Activated T-helper 1 cell treated with anti-CD3 and anti-CD28 coated beads, Interleukin-2, amount 50 U/mL, for 16 hours (primary cell): Measurements from ENCODE around the gene ATP10A.

Source experiments
- DNase-seq, 2 donors: peaks; one replicate each; pipeline ENCODE4 v3.0.0-alpha.2; 2020; ENCODE audit warnings: low read depth in 1 of 2, low spot score in 1 of 2

Gene ATP10A

GRCh38 chr15:25727116-25727515, 136.0 kb downstream of the ATP10A start:
- no peak for DNase-seq

- no peak for DNase-seq
These were observed 137.4 kb downstream of the ATP10A start for GRCh38 chr15:25725758-25726157.

GRCh38 chr15:25724899-25725298, 138.2 kb downstream of the ATP10A start:
- no peak for DNase-seq

- no peak for DNase-seq
These were observed 141.5 kb downstream of the ATP10A start for GRCh38 chr15:25721605-25721955.

GRCh38 chr15:25719101-25719985, 143.8 kb downstream of the ATP10A start:
- DNase-seq, result no peak

- no peak for DNase-seq
These were observed 144.5 kb downstream of the ATP10A start for GRCh38 chr15:25718597-25718996.

- DNase-seq, result no peak
These were observed 145.0 kb downstream of the ATP10A start for GRCh38 chr15:25718169-25718536.

- DNase-seq, result no peak
These were observed 145.5 kb downstream of the ATP10A start for GRCh38 chr15:25717457-25718168.

- no peak for DNase-seq
These were observed 146.0 kb downstream of the ATP10A start for GRCh38 chr15:25717127-25717456.

GRCh38 chr15:25716414-25717126, 146.6 kb downstream of the ATP10A start:
- no peak for DNase-seq

GRCh38 chr15:25715536-25716413, 147.4 kb downstream of the ATP10A start:
- DNase-seq, result no peak

GRCh38 chr15:25714538-25714840, 148.6 kb downstream of the ATP10A start:
- DNase-seq, result no peak

GRCh38 chr15:25713736-25714537, 149.2 kb downstream of the ATP10A start:
- no peak for DNase-seq

GRCh38 chr15:25712961-25713355, 150.2 kb downstream of the ATP10A start:
- no peak for DNase-seq

- no peak for DNase-seq
These were observed 150.8 kb downstream of the ATP10A start for GRCh38 chr15:25712192-25712960.

GRCh38 chr15:25711691-25712090, 151.4 kb downstream of the ATP10A start:
- DNase-seq, result no peak

- DNase-seq, result no peak
These were observed 152.0 kb downstream of the ATP10A start for GRCh38 chr15:25711164-25711563.

- peak in 1 of 2 donors; percentile 21 for DNase-seq
These were observed 152.9 kb downstream of the ATP10A start for GRCh38 chr15:25710184-25710583.

GRCh38 chr15:25709437-25710159, 153.5 kb downstream of the ATP10A start:
- DNase-seq, result no peak
